Caco-2 (cell line): ENCODE results near the gene INO80. TPM values are rescaled to one million over a fixed set of nuclear protein-coding genes. Genes with fewer than 3 reads are reported as not detected.

Source experiments
- BruUV-seq: library from RNA; stranded (reverse); fragments of 400-500 nt; replicated peaks from 2 replicates; lab custom pipeline; 2021; lab: Mats Ljungman, UMichigan
- CTCF ChIA-PET: fragments of 300-600 bp; sonication (Branson Sonifier 250); formaldehyde crosslinking; loops from one replicate; lab custom pipeline; 2022; ENCODE audit warnings: antibody characterized with exemption; lab: Charles Lee
- POLR2A ChIA-PET: fragments of 300-600 bp; sonication (Branson Sonifier 250); formaldehyde crosslinking; loops from one replicate; lab custom pipeline; 2022; ENCODE audit warnings: antibody characterized with exemption; lab: Charles Lee
- DNase-seq, 2 experiments: peaks; one replicate each; pipeline versions ENCODE4 v3.0.0 to v3.0.0-alpha.2; 2020 to 2022
- H3K27me3 ChIP-seq: replicated peaks from 2 replicates; pipeline ENCODE4 v1.6.0; 2011; ENCODE audit warnings: low read length; ENCODE audit not compliant: control insufficient read depth, insufficient read depth
- H3K36me3 ChIP-seq: 2 replicates; pipeline ENCODE4 v1.5.1; 2011; ENCODE audit warnings: low read length; ENCODE audit not compliant: control insufficient read depth, insufficient read depth
- H3K4me1 ChIP-seq: fragments of 250-450 bp; sonication (Bioruptor Pico); 2 replicates; pipeline ENCODE4 v1.5.1; 2020; ENCODE audit warnings: mild to moderate bottlenecking
- H3K4me3 ChIP-seq: 2 replicates; pipeline ENCODE4 v1.5.1; 2011; ENCODE audit warnings: low read depth, mild to moderate bottlenecking, control low read depth, low read length
- H3K9me3 ChIP-seq: fragments of 250-450 bp; sonication (Bioruptor Pico); 2 replicates; pipeline ENCODE4 v1.5.1; 2020; ENCODE audit warnings: mild to moderate bottlenecking, moderate library complexity
- H3K27ac Mint-ChIP-seq: one replicate; pipeline ENCODE4 v1.8.0; 2022; ENCODE audit warnings: mixed read lengths; ENCODE audit not compliant: unreplicated experiment
- H3K27me3 Mint-ChIP-seq: one replicate; pipeline ENCODE4 v1.8.0; 2022; ENCODE audit warnings: mixed read lengths; ENCODE audit not compliant: insufficient read depth, unreplicated experiment
- H3K36me3 Mint-ChIP-seq: one replicate; pipeline ENCODE4 v1.8.0; 2022; ENCODE audit warnings: mild to moderate bottlenecking, mixed read lengths; ENCODE audit not compliant: insufficient read depth, unreplicated experiment
- H3K4me1 Mint-ChIP-seq: one replicate; pipeline ENCODE4 v1.8.0; 2022; ENCODE audit warnings: low read depth, mixed read lengths; ENCODE audit not compliant: unreplicated experiment
- H3K4me3 Mint-ChIP-seq: one replicate; pipeline ENCODE4 v1.8.0; 2022; ENCODE audit warnings: mild to moderate bottlenecking, moderate library complexity, mixed read lengths; ENCODE audit not compliant: unreplicated experiment
- H3K9me3 Mint-ChIP-seq: one replicate; pipeline ENCODE4 v1.8.0; 2022; ENCODE audit warnings: mixed read lengths; ENCODE audit not compliant: unreplicated experiment
- CTCF ChIP-seq, 2 experiments: fragments of 200-600 bp in 1 of 2; IDR thresholded peaks; 1 replicate in 1 of 2; 2 replicates in 1 of 2; pipeline versions ENCODE4 v1.5.1 to v1.8.0; 2011 to 2022; ENCODE audit warnings: antibody characterized with exemption in 1 of 2, control low read depth in 1 of 2, inconsistent platforms in 1 of 2, low read depth in 1 of 2, low read length in 1 of 2, mild to moderate bottlenecking in 1 of 2, moderate library complexity in 1 of 2; ENCODE audit not compliant: insufficient read depth in 1 of 2, severe bottlenecking in 1 of 2, unreplicated experiment in 1 of 2
- intact Hi-C: fragments of 100-400 bp; cut with micrococcal nuclease; formaldehyde crosslinking; loops from one replicate; pipeline ENCODE4 v1.10.0; 2022; ENCODE audit not compliant: unreplicated experiment
- total RNA-seq: library from RNA; stranded (reverse); gene quantifications from 2 replicates; pipeline ENCODE4 v1.2.3, GENCODE V29; 2022

INO80 gene
- total RNA-seq, 1 experiment from 2014 or later, result 24.4 TPM

GRCh38 chr15:41017066-41017735 is 98.9 kb downstream of the INO80 start:
- no peak overlapping the region for H3K4me3 ChIP-seq
- H3K27me3 ChIP-seq, result no peaks in the 10 kb centered on the region
- Mint-ChIP-seq H3K27me3 (no peaks in the 10 kb centered on the region), H3K36me3 (peaks cover 64% of the 10 kb centered on the region), H3K27ac (no peak overlapping the region), H3K9me3 (no peaks in the 10 kb centered on the region), H3K4me3 (no peak overlapping the region), H3K4me1 (no peaks in the 10 kb centered on the region)
- H3K9me3 ChIP-seq, result no peaks in the 10 kb centered on the region
- no TSS peak for BruUV-seq
- intact Hi-C loops, result no loop called here
- peaks cover 1% of the 10 kb centered on the region; the same call in 1 of the 2 replicates for H3K36me3 ChIP-seq
- ChIA-PET POLR2A (no interaction called here), CTCF (interaction anchor here (0.6 to 0.9 kb wide), 2 partner anchors 112 to 174 kb away, joined by 3 read pairs; no protein-coding TSS in a partner anchor)
- no peak for TF ChIP-seq CTCF (IDR thresholded peaks at IDR 0.05; ENCODE audit: insufficient read depth in 1 of 2, low read depth in 1 of 2, low read length in 1 of 2, severe bottlenecking in 1 of 2, unreplicated experiment in 1 of 2)
- 0 out of 2 replicates have a peak, but pooled peaks cover 5% of the 10 kb centered on the region for H3K4me1 ChIP-seq
- DNase-seq, result no peak

GRCh38 chr15:41013691-41014414 is 102.2 kb downstream of the INO80 start:
- intact Hi-C loops, result no loop called here
- no TSS peak for BruUV-seq
- Histone ChIP-seq H3K4me1 (0 out of 2 replicates have a peak, but pooled peaks cover 5% of the 10 kb centered on the region), H3K36me3 (peaks cover 1% of the 10 kb centered on the region; the same call in 1 of the 2 replicates), H3K9me3 (no peaks in the 10 kb centered on the region), H3K4me3 (no peak overlapping the region), H3K27me3 (no peaks in the 10 kb centered on the region)
- H3K4me1 Mint-ChIP-seq, result peaks cover 7% of the 10 kb centered on the region
- CTCF ChIA-PET, result interaction anchor here (0.6 to 0.8 kb wide), 2 partner anchors 9 to 83 kb away, joined by 4 to 8 read pairs; no protein-coding TSS in a partner anchor
- peaks cover 42% of the 10 kb centered on the region for H3K36me3 Mint-ChIP-seq
- TF ChIP-seq CTCF (IDR thresholded peaks at IDR 0.05; ENCODE audit: insufficient read depth in 1 of 2, low read depth in 1 of 2, low read length in 1 of 2, severe bottlenecking in 1 of 2, unreplicated experiment in 1 of 2), result no peak
- H3K27ac Mint-ChIP-seq, result no peak overlapping the region
- H3K27me3 Mint-ChIP-seq, result no peaks in the 10 kb centered on the region
- H3K4me3 Mint-ChIP-seq, result no peak overlapping the region
- DNase-seq, result no peak
- H3K9me3 Mint-ChIP-seq, result no peaks in the 10 kb centered on the region
- POLR2A ChIA-PET, result no interaction called here

- Mint-ChIP-seq H3K27me3 (no peaks in the 10 kb centered on the region), H3K9me3 (no peaks in the 10 kb centered on the region), H3K27ac (no peak overlapping the region), H3K36me3 (peaks cover 30% of the 10 kb centered on the region), H3K4me3 (no peak overlapping the region), H3K4me1 (peaks cover 7% of the 10 kb centered on the region)
- no peaks in the 10 kb centered on the region for H3K9me3 ChIP-seq
- ChIA-PET POLR2A (interaction anchor here (0.6 kb wide), 2 partner anchors 55 to 113 kb away, joined by 3 to 4 read pairs; no protein-coding TSS in a partner anchor), CTCF (no interaction called here)
- H3K4me3 ChIP-seq, result no peak overlapping the region
- no peaks in the 10 kb centered on the region for H3K27me3 ChIP-seq
- no peaks in the 10 kb centered on the region for H3K4me1 ChIP-seq
- H3K36me3 ChIP-seq, result no peaks in the 10 kb centered on the region
- TF ChIP-seq CTCF (IDR thresholded peaks at IDR 0.05; ENCODE audit: insufficient read depth in 1 of 2, low read depth in 1 of 2, low read length in 1 of 2, severe bottlenecking in 1 of 2, unreplicated experiment in 1 of 2), result no peak
- no TSS peak for BruUV-seq
- no peak for DNase-seq
- intact Hi-C loops, result no loop called here
Measured at GRCh38 chr15:41011055-41011815, 104.8 kb downstream of the INO80 start.
